ENCODE data around the gene EEFSEC. TPM values are rescaled to one million over a fixed set of nuclear protein-coding genes. Genes with fewer than 3 reads are reported as not detected.
"Not testable (repeated sequence)": the region's sequence is repeated elsewhere in the genome, so short reads cannot be mapped to it uniquely, and the experiment has no call there.

The EEFSEC gene
- total and polyA plus RNA-seq, 11 donors: 17.5 to 48.0 (median 22.5) TPM

- no peaks in the 10 kb centered on the region for H3K9me3 ChIP-seq
- DNase-seq (no peak), ATAC-seq (no peak)
- TF ChIP-seq POLR2A (IDR thresholded peaks at IDR 0.05) (no peak), CTCF (IDR thresholded peaks at IDR 0.05) (no peak)
- intact Hi-C loops (cut with DNase I): no loop called here
- H3K4me3 ChIP-seq: no peak overlapping the region
- H3K27ac ChIP-seq: no peak overlapping the region
- H3K27me3 ChIP-seq: no peaks in the 10 kb centered on the region
- 87 to 95% (median 94%) methylated on average over 14 of the region's 14 CpGs for WGBS, 4 donors
- peaks cover 0 to 20% (median 0%) of the 10 kb centered on the region in 12 donors for H3K4me1 ChIP-seq
- H3K36me3 ChIP-seq: peaks cover 0 to 3% (median 0%) of the 10 kb centered on the region in 9 donors
These were observed 7.1 kb upstream of the EEFSEC start for GRCh38 chr3:128146201-128146600.

GRCh38 chr3:128149650-128150049, 3.6 kb upstream of the EEFSEC start:
- H3K36me3 ChIP-seq: peaks cover 0 to 3% (median 0%) of the 10 kb centered on the region in 9 donors
- intact Hi-C loops (cut with DNase I): no loop called here
- H3K4me3 ChIP-seq: no peak overlapping the region
- no peaks in the 10 kb centered on the region for H3K27me3 ChIP-seq
- ATAC-seq: no peak
- TF ChIP-seq CTCF (IDR thresholded peaks at IDR 0.05) (no peak), POLR2A (IDR thresholded peaks at IDR 0.05) (no peak)
- peaks cover 0 to 22% (median 7%) of the 10 kb centered on the region in 12 donors for H3K4me1 ChIP-seq
- DNase-seq: peak in 2 of 5 donors; percentile 43
- WGBS, 4 donors: 73 to 87% (median 80%) methylated on average over 5 of the region's 5 CpGs
- no peak overlapping the region for H3K27ac ChIP-seq
- no peaks in the 10 kb centered on the region for H3K9me3 ChIP-seq

GRCh38 chr3:128151758-128152274, 1.5 kb upstream of the EEFSEC start:
- 84 to 88% (median 86%) methylated on average over 5 of the region's 5 CpGs for WGBS, 4 donors
- Histone ChIP-seq H3K4me1 (peaks cover 0 to 30% (median 16%) of the 10 kb centered on the region in 12 donors), H3K27ac (no peak overlapping the region), H3K27me3 (no peaks in the 10 kb centered on the region), H3K36me3 (peaks cover 0 to under 1% (median 0%) of the 10 kb centered on the region in 9 donors), H3K4me3 (no peak overlapping the region), H3K9me3 (no peaks in the 10 kb centered on the region)
- no peak for DNase-seq
- no peak for TF ChIP-seq CTCF (IDR thresholded peaks at IDR 0.05)
- TF ChIP-seq POLR2A (IDR thresholded peaks at IDR 0.05): no peak
- intact Hi-C loops (cut with DNase I): loop anchor here in 2 of 10 donors (2.0 kb wide), 2 partner anchors 27 to 29 kb away; partner anchors contain the start of gene RUVBL1 (in 1 of the 2)
- no peak for ATAC-seq

- no peak for DNase-seq
- intact Hi-C loops (cut with DNase I): loop anchor here in 4 of 10 donors (1.0 to 2.0 kb wide), 3 partner anchors 28 to 30 kb away; partner anchors contain the start of gene RUVBL1 (in 3 of the 4)
- Histone ChIP-seq H3K27ac (peak overlapping the region in 11 of 12 donors; percentile 93 to 97 (median 94)), H3K4me3 (peak overlapping the region in 11 of 12 donors; percentile 74 to 99 (median 95)), H3K36me3 (peaks cover 0 to 8% (median 6%) of the 10 kb centered on the region in 9 donors), H3K27me3 (no peaks in the 10 kb centered on the region), H3K9me3 (peaks cover 0 to 6% (median 0%) of the 10 kb centered on the region in 12 donors), H3K4me1 (peaks cover 0 to 31% (median 16%) of the 10 kb centered on the region in 12 donors)
- ATAC-seq: peak in 3 of 4 donors; percentile 11 to 47 (median 36)
- TF ChIP-seq POLR2A (IDR thresholded peaks at IDR 0.05): no peak
- no peak for TF ChIP-seq CTCF (IDR thresholded peaks at IDR 0.05)
- WGBS, 4 donors: 54 to 68% (median 60%) methylated on average over 14 to 21 of the region's 29 CpGs
These were observed 694 bp upstream of the EEFSEC start for GRCh38 chr3:128152419-128153155.

- H3K27me3 ChIP-seq; intact Hi-C loops (cut with DNase I); H3K9me3 ChIP-seq; DNase-seq; ATAC-seq: not testable (repeated sequence)
- Histone ChIP-seq H3K4me3 (peak overlapping the region in 11 of 12 donors; percentile 74 to 99 (median 95)), H3K4me1 (peaks cover 0 to 31% (median 16%) of the 10 kb centered on the region in 12 donors), H3K36me3 (peaks cover 0 to 19% (median 6%) of the 10 kb centered on the region in 9 donors), H3K27ac (peak overlapping the region in 11 of 12 donors; percentile 93 to 97 (median 94))
- WGBS, 4 donors: 86 to 90% (median 89%) methylated on average over 16 of the region's 16 CpGs
These were observed 1.1 kb downstream of the EEFSEC start for GRCh38 chr3:128154354-128154753.
